Sigmoid colon (tissue), 7 donors: ENCODE data around the gene PRDM12. TPM values are rescaled to one million over a fixed set of nuclear protein-coding genes. Genes with fewer than 3 reads are reported as not detected.

Source experiments
- DNase-seq: peaks from one replicate; pipeline ENCODE4 v3.0.0-alpha.2; 2019
- H3K27ac ChIP-seq, 4 donors: fragments of 200-600 bp; sonication (generic); one replicate each; pipeline ENCODE4 v1.5.1; 2016 to 2019; ENCODE audit warnings: mild to moderate bottlenecking in 1 of 4
- H3K27me3 ChIP-seq, 3 donors: fragments of 200-600 bp; sonication (generic); one replicate each; pipeline ENCODE4 v1.5.1; 2019; ENCODE audit warnings: mild to moderate bottlenecking in 1 of 3
- H3K36me3 ChIP-seq, 4 donors: fragments of 200-600 bp; sonication (generic); one replicate each; pipeline ENCODE4 v1.5.1; 2016 to 2019
- H3K4me1 ChIP-seq, 4 donors: fragments of 200-600 bp; sonication (generic); one replicate each; pipeline ENCODE4 v1.5.1; 2017 to 2019
- H3K4me3 ChIP-seq, 4 donors: fragments of 200-600 bp; sonication (generic); one replicate each; pipeline ENCODE4 v1.5.1; 2017 to 2019; ENCODE audit warnings: mild to moderate bottlenecking in 2 of 4, moderate library complexity in 1 of 4
- H3K9me3 ChIP-seq, 4 donors: fragments of 200-600 bp in 3 of 4; sonication (generic) in 3 of 4; one replicate each; pipeline versions ENCODE4 v1.5.1 to v1.6.1; 2013 to 2019
- EP300 ChIP-seq, 4 donors: sonication (generic); formaldehyde crosslinking; IDR thresholded peaks; one replicate each; pipeline ENCODE4 v1.6.1; 2017; ENCODE audit warnings: antibody characterized with exemption in 4 of 4
- POLR2A ChIP-seq, 2 donors: fragments of 450-650 bp; IDR thresholded peaks; one replicate each; pipeline ENCODE4 v1.6.1; 2016; ENCODE audit warnings: antibody characterized with exemption in 2 of 2, mild to moderate bottlenecking in 2 of 2, moderate library complexity in 2 of 2
- POLR2AphosphoS5 ChIP-seq, 4 donors: sonication (generic); formaldehyde crosslinking; IDR thresholded peaks; one replicate each; pipeline ENCODE4 v1.6.1; 2017; ENCODE audit warnings: antibody characterized with exemption in 4 of 4
- WGBS, 2 donors: extraction: QIAGEN DNeasy Blood & Tissue Kit; methylation state at CpG; one replicate each; pipeline ENCODE4 v1.1.7; 2013; 5-methylcytosine and 5-hydroxymethylcytosine counted together
- intact Hi-C: fragments of 100-400 bp; cut with DNase I; formaldehyde crosslinking; loops from one replicate; pipeline ENCODE4 v1.15.1; 2023
- polyA plus RNA-seq, 3 donors: library from polyadenylated mRNA; stranded (reverse); fragments of 200-250 nt; gene quantifications; one replicate each; pipeline ENCODE4 v1.2.3, GENCODE V29; 2013
- total RNA-seq, 4 donors: library from RNA; depleted of rRNA; stranded (reverse); fragments of >200 nt; gene quantifications; one replicate each; pipeline ENCODE4 v1.1.0, GENCODE V29; 2016
- TF ChIP-seq, protein P1 (sequence below), 4 experiments: fragments of 450-650 bp in 3 of 4; fragments of 200-600 bp in 1 of 4; IDR thresholded peaks; one replicate each; pipeline ENCODE4 v1.5.1; 2016 to 2019; ENCODE audit warnings: antibody characterized with exemption in 4 of 4, mild to moderate bottlenecking in 3 of 4, moderate library complexity in 2 of 4
- donor health status: healthy with polysubstance abuse.
- donor health status: Bipolar disorder and iron deficiency.
- donor health status: healthy.

The PRDM12 gene
- total and polyA plus RNA-seq, 7 donors, result not detected

DNA sequence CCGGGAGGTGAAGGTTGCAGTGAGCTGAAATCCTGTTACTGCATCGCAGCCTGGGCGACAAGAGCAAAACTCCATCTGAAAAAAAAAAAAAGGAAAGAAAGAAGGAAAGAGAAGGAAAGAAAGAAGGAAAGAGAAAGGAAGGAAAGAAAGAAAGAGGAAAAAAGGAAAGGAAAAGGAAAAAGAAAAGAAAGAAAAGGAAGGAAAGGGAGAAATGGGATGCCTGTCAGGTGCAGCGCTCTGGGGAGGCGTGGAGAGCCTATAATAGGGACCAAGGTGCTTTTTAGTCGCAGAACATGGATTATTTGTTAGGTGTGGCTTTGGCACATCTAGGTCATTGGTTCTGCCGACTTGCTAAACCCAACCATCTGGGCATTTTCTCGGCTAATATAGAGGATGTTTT is 47.1 kb downstream of the PRDM12 start:
- DNase-seq, result no peak
- no peaks in the 10 kb centered on the region for H3K36me3 ChIP-seq
- intact Hi-C loops, result no loop called here
- H3K9me3 ChIP-seq, result no peaks in the 10 kb centered on the region
- WGBS, 2 donors, result 56 to 84% methylated on average over 8 of the region's 8 CpGs
- H3K4me3 ChIP-seq, result no peak overlapping the region
- TF ChIP-seq EP300 (IDR thresholded peaks at IDR 0.05) (no peak), POLR2A (IDR thresholded peaks at IDR 0.05) (no peak), POLR2AphosphoS5 (IDR thresholded peaks at IDR 0.05) (no peak)
- TF ChIP-seq, protein P1, sequence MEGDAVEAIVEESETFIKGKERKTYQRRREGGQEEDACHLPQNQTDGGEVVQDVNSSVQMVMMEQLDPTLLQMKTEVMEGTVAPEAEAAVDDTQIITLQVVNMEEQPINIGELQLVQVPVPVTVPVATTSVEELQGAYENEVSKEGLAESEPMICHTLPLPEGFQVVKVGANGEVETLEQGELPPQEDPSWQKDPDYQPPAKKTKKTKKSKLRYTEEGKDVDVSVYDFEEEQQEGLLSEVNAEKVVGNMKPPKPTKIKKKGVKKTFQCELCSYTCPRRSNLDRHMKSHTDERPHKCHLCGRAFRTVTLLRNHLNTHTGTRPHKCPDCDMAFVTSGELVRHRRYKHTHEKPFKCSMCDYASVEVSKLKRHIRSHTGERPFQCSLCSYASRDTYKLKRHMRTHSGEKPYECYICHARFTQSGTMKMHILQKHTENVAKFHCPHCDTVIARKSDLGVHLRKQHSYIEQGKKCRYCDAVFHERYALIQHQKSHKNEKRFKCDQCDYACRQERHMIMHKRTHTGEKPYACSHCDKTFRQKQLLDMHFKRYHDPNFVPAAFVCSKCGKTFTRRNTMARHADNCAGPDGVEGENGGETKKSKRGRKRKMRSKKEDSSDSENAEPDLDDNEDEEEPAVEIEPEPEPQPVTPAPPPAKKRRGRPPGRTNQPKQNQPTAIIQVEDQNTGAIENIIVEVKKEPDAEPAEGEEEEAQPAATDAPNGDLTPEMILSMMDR (IDR thresholded peaks at IDR 0.05), result no peak
- H3K27ac ChIP-seq, result no peak overlapping the region
- H3K4me1 ChIP-seq, result peaks cover 0 to 36% (median 27%) of the 10 kb centered on the region in 4 donors
- H3K27me3 ChIP-seq, result no peaks in the 10 kb centered on the region

DNA sequence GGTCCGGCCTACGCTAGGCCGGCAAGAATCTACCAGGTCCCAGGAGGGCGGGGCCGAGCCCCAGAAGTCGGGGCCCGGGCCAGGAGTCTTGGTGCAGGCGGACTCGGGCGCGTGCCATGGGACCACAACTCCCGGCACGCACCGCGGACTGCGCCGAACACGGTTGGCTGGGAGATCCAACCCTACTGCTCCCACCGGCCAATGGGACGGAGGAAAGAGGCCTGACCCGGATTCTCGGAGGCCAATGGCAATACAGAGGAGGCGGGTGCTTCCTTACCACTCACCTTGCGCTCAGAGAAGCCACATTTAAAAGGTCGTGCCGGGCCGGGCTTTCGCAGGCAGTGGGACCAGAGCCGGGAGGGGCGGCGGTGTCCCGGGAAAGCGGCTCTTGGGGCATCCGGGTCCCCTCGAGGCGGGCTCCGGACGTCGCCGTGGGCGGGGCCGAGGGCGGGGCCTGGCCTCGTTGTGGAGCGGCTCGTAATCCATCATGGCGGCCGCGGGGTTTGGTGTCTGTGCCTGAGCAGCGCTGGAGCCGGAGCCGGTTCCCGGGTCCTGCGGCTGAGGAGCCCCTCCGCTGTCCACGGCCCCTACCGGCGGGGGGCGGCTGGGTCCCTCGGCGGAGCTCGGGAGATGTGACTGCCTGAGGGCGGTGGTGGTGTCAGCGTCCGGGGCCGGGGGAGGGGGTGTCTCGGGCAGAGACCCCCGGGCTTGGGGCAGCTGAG is 48.3 kb downstream of the PRDM12 start:
- Histone ChIP-seq H3K27ac (peak overlapping the region; percentile 97 to 99 (median 99)), H3K27me3 (no peaks in the 10 kb centered on the region), H3K4me1 (peaks cover 0 to 43% (median 34%) of the 10 kb centered on the region in 4 donors), H3K36me3 (no peaks in the 10 kb centered on the region), H3K4me3 (peak overlapping the region; percentile 55 to 100 (median 98)), H3K9me3 (no peaks in the 10 kb centered on the region)
- DNase-seq, result peak; percentile 100
- intact Hi-C loops, result loop anchor here (1.0 kb wide), 1 partner anchor 151 kb away; no protein-coding TSS in a partner anchor
- TF ChIP-seq POLR2AphosphoS5 (IDR thresholded peaks at IDR 0.05) (peak; percentile 64 to 86 (median 78)), EP300 (IDR thresholded peaks at IDR 0.05) (no peak), POLR2A (IDR thresholded peaks at IDR 0.05) (peak; percentile 46 to 49)
- TF ChIP-seq, protein P1 (IDR thresholded peaks at IDR 0.05), result no peak
- WGBS, 2 donors, result 1% methylated on average over 68 of the region's 68 CpGs

DNA sequence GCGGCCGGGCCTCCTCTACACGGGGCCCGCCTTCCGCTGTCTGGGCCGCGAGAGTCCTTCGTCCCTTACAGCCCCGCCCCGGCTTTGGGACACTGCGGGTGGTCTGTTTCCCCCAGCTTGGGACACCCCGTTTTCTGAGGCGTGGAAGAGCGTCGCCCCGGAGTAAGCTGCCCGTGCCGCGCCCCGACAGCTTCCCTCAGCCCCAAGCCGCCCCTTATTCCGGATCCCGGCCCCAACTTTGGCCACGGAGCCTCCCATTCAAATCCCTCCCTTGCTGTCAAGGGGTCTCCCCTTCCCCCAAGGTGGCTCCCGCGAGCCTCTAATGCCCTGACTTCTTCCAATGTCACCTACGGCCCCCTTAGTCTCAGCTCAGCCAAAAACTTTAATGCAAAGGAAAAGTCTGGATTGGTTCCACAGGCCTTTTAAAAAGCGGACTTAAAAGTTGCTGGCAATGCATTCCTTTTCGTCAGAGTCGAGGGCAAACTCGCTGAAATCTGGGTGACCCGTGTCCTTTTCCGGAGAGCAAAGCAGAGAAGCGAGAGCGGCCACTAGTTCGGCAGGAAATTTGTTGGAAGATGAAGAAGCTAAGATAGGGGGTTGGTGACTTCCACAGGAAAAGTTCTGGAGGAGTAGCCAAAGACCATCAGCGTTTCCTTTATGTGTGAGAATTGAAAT is 49.0 kb downstream of the PRDM12 start:
- Histone ChIP-seq H3K36me3 (no peaks in the 10 kb centered on the region), H3K27me3 (no peaks in the 10 kb centered on the region), H3K4me1 (peaks cover 0 to 43% (median 34%) of the 10 kb centered on the region in 4 donors), H3K9me3 (no peaks in the 10 kb centered on the region), H3K4me3 (peak overlapping the region; percentile 55 to 100 (median 98)), H3K27ac (peak overlapping the region; percentile 97 to 99 (median 99))
- 0 to 1% methylated on average over 37 of the region's 37 CpGs for WGBS, 2 donors
- intact Hi-C loops, result no loop called here
- peak in 2 of 4 donors; percentile 7 to 38 for TF ChIP-seq POLR2AphosphoS5 (IDR thresholded peaks at IDR 0.05)
- TF ChIP-seq POLR2A (IDR thresholded peaks at IDR 0.05), result no peak
- DNase-seq, result peak; percentile 73

DNA sequence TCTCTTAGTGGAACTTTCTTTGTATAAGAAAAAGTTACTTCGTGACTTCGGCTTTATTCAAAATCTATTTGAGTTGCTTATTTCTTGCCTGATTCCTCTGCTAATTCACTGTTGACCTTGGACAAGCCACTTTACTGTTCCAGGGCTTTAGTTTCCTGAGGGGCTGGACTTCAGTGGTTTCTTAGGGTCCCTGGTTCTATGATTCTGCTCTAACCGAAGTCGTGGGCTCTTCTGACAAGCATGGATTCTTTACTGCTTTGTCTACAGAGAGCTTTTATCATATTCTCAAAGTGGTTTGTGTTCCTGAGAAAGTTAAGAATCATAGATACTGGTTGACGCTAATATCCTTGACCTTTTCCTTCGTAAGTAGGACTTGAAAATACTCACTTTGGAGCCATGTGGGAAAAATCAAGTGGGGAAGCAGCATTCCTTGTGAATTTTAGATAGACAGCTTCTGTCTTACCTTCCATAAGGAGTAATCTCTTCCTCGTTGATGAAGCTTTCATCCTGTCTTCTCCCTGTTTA is 50.3 kb downstream of the PRDM12 start:
- peaks cover 0 to 43% (median 34%) of the 10 kb centered on the region in 4 donors for H3K4me1 ChIP-seq
- H3K36me3 ChIP-seq, result no peaks in the 10 kb centered on the region
- DNase-seq, result no peak
- intact Hi-C loops, result no loop called here
- peak overlapping the region in 3 of 4 donors; percentile 98 to 100 (median 98) for H3K4me3 ChIP-seq
- no peaks in the 10 kb centered on the region for H3K27me3 ChIP-seq
- TF ChIP-seq POLR2AphosphoS5 (IDR thresholded peaks at IDR 0.05) (no peak), POLR2A (IDR thresholded peaks at IDR 0.05) (no peak), EP300 (IDR thresholded peaks at IDR 0.05) (no peak)
- TF ChIP-seq, protein P1 (IDR thresholded peaks at IDR 0.05), result no peak
- peak overlapping the region; percentile 97 to 99 (median 99) for H3K27ac ChIP-seq
- WGBS, 2 donors, result 9 to 47% methylated on average over 7 of the region's 7 CpGs
- no peaks in the 10 kb centered on the region for H3K9me3 ChIP-seq

DNA sequence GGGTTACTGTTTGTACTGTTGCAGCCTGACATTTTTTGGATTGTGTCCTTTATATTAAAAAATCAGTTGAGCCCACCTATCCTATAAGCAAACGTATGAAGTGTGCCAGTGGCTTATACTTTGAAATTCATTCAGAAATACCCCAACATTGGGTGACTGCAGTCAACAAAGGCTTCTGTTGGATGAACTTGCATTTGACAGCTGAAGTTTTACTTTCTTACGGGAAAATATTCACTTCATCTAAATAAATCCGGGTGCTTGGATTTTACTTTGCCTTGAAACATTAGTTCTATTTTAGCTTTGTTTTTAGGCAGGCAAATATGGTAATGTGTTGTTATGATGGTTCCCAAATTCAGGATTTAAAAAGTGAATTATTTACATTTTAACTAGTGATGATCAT is 50.9 kb downstream of the PRDM12 start:
- no peaks in the 10 kb centered on the region for H3K36me3 ChIP-seq
- peak overlapping the region in 3 of 4 donors; percentile 98 to 100 (median 98) for H3K4me3 ChIP-seq
- intact Hi-C loops, result no loop called here
- no peak for DNase-seq
- H3K4me1 ChIP-seq, result peaks cover 0 to 43% (median 34%) of the 10 kb centered on the region in 4 donors
- WGBS, 2 donors, result 9 to 44% methylated on average over 3 of the region's 3 CpGs
- TF ChIP-seq, protein P1 (IDR thresholded peaks at IDR 0.05), result no peak
- no peak for TF ChIP-seq POLR2AphosphoS5 (IDR thresholded peaks at IDR 0.05)
- TF ChIP-seq POLR2A (IDR thresholded peaks at IDR 0.05), result no peak
- no peak for TF ChIP-seq EP300 (IDR thresholded peaks at IDR 0.05)
- H3K9me3 ChIP-seq, result no peaks in the 10 kb centered on the region
- peak overlapping the region; percentile 97 to 99 (median 99) for H3K27ac ChIP-seq
- H3K27me3 ChIP-seq, result no peaks in the 10 kb centered on the region
